ENCODE results near the gene CCDC191.

- TF ChIP-seq POLR2A (IDR thresholded peaks at IDR 0.05; ENCODE audit: low read depth): no peak
- no peak for TF ChIP-seq EP300 (IDR thresholded peaks at IDR 0.05)
These were observed 103.4 kb downstream of the CCDC191 start for GRCh38 chr3:113952921-113953320.

Data from esophagus muscularis mucosa (tissue), 2 donors.